Measurements from ENCODE around the gene OSM.

DNA sequence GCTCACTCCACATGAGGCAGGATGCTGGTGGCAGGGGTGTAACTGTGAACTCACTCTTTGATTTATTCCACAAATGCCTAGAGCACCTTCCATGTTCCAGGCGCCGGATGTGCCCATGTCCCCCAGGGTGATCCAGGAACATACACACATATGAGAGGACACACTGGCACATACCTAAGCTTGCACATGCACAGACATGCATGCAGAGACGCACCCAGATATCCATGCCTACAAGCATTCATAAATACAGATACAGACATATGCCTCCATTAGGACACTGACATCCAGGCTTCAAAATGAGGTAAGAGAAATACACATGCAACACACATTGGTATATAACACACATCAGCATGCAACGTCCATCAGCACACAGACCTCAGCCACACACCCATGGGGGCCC lies 4.5 kb downstream of the OSM start:
- TF ChIP-seq, protein P1, sequence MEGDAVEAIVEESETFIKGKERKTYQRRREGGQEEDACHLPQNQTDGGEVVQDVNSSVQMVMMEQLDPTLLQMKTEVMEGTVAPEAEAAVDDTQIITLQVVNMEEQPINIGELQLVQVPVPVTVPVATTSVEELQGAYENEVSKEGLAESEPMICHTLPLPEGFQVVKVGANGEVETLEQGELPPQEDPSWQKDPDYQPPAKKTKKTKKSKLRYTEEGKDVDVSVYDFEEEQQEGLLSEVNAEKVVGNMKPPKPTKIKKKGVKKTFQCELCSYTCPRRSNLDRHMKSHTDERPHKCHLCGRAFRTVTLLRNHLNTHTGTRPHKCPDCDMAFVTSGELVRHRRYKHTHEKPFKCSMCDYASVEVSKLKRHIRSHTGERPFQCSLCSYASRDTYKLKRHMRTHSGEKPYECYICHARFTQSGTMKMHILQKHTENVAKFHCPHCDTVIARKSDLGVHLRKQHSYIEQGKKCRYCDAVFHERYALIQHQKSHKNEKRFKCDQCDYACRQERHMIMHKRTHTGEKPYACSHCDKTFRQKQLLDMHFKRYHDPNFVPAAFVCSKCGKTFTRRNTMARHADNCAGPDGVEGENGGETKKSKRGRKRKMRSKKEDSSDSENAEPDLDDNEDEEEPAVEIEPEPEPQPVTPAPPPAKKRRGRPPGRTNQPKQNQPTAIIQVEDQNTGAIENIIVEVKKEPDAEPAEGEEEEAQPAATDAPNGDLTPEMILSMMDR (IDR thresholded peaks at IDR 0.05; ENCODE audit: low read length), result no peak
- TF ChIP-seq EZH2 (IDR thresholded peaks at IDR 0.05; ENCODE audit: borderline replicate concordance, low read length), result no peak
